GM23248 (cell line): ENCODE data around the gene SSRP1. TPM values are rescaled to one million over a fixed set of nuclear protein-coding genes. Genes with fewer than 3 reads are reported as not detected.

Experiments used
- DNase-seq: peaks from one replicate; pipeline ENCODE4 v3.0.0-alpha.2; 2015
- H2AFZ ChIP-seq: fragments of 200-600 bp; sonication (generic); 2 replicates; pipeline ENCODE4 v1.6.1; 2016; ENCODE audit warnings: antibody characterized with exemption
- H3F3A ChIP-seq: fragments of 200-600 bp; sonication (generic); 2 replicates; pipeline ENCODE4 v1.6.1; 2016; ENCODE audit warnings: mild to moderate bottlenecking, antibody characterized with exemption, mixed run types; ENCODE audit not compliant: insufficient read depth
- H3K27ac ChIP-seq: fragments of 200-600 bp; sonication (generic); 2 replicates; pipeline ENCODE4 v1.5.1; 2016; ENCODE audit warnings: mild to moderate bottlenecking
- H3K27me3 ChIP-seq: fragments of 200-600 bp; sonication (generic); replicated peaks from 2 replicates; pipeline ENCODE4 v1.6.1; 2016; ENCODE audit warnings: mild to moderate bottlenecking; ENCODE audit not compliant: insufficient read depth
- H3K36me3 ChIP-seq: fragments of 200-600 bp; sonication (generic); 2 replicates; pipeline ENCODE4 v1.6.1; 2016; ENCODE audit warnings: low read depth, mild to moderate bottlenecking
- H3K4me1 ChIP-seq: fragments of 200-600 bp; sonication (generic); 2 replicates; pipeline ENCODE4 v1.6.1; 2016; ENCODE audit warnings: mild to moderate bottlenecking; ENCODE audit not compliant: insufficient read depth
- H3K4me2 ChIP-seq: fragments of 200-600 bp; sonication (generic); one replicate; pipeline ENCODE4 v1.6.1; 2016; ENCODE audit warnings: mild to moderate bottlenecking; ENCODE audit not compliant: unreplicated experiment
- H3K4me3 ChIP-seq: fragments of 200-600 bp; sonication (generic); 2 replicates; pipeline ENCODE4 v1.5.1; 2016; ENCODE audit warnings: mild to moderate bottlenecking
- H3K79me2 ChIP-seq: fragments of 200-600 bp; sonication (generic); 2 replicates; pipeline ENCODE4 v1.6.1; 2016; ENCODE audit warnings: mild to moderate bottlenecking; ENCODE audit not compliant: insufficient read depth
- H3K9ac ChIP-seq: fragments of 200-600 bp; sonication (generic); 2 replicates; pipeline ENCODE4 v1.6.1; 2016; ENCODE audit warnings: mild to moderate bottlenecking
- H3K9me2 ChIP-seq: fragments of 200-600 bp; sonication (generic); 2 replicates; pipeline ENCODE4 v1.6.1; 2016; ENCODE audit warnings: mixed run types, mild to moderate bottlenecking, moderate library complexity; ENCODE audit not compliant: insufficient read depth
- H3K9me3 ChIP-seq: fragments of 200-600 bp; sonication (generic); one replicate; pipeline ENCODE4 v1.6.1; 2017; ENCODE audit warnings: low read depth
- H4K20me1 ChIP-seq: fragments of 200-600 bp; sonication (generic); 2 replicates; pipeline ENCODE4 v1.6.0; 2016; ENCODE audit not compliant: insufficient read depth
- EZH2 ChIP-seq: fragments of 200-600 bp; sonication (generic); IDR thresholded peaks from 2 replicates; pipeline ENCODE4 v1.6.1; 2018; ENCODE audit warnings: antibody characterized with exemption, mild to moderate bottlenecking; ENCODE audit not compliant: insufficient read depth, poor library complexity, severe bottlenecking
- EZH2phosphoT487 ChIP-seq: fragments of 200-600 bp; sonication (generic); IDR thresholded peaks from 2 replicates; pipeline ENCODE4 v1.6.1; 2018; ENCODE audit warnings: antibody characterized with exemption, moderate library complexity, mild to moderate bottlenecking, low read depth; ENCODE audit not compliant: insufficient read depth
- WGBS, 2 experiments: methylation state at CpG; one replicate each; pipeline ENCODE4 v1.1.6; 2015 to 2017; ENCODE audit warnings: low lambda C conversion rate in 2 of 2, low coverage in 1 of 2; ENCODE audit errors: missing lambda C conversion rate in 2 of 2; 5-methylcytosine and 5-hydroxymethylcytosine counted together
- in situ Hi-C: fragments of 300-500 bp; cut with MboI; formaldehyde crosslinking; loops from 2 replicates; pipeline ENCODE4 v1.15.0; 2020
- polyA plus RNA-seq: library from polyadenylated mRNA; unstranded; fragments of >200 nt; fragmentation: Nextera tagmentation; extraction: Ambion mirVana; gene quantifications from 2 replicates; pipeline ENCODE4 v1.2.1, GENCODE V29; 2016
- total RNA-seq: library from RNA; depleted of rRNA; stranded (reverse); fragments of >200 nt; shearing (Covaris generic); gene quantifications from 2 replicates; pipeline ENCODE4 v1.2.3, GENCODE V29; 2014

The SSRP1 gene
- total and polyA plus RNA-seq, 2 experiments from 2014 or later = 29.3 to 76.2 TPM

- Histone ChIP-seq H4K20me1 (no peaks in the 10 kb centered on the region), H2AFZ (no peak overlapping the region), H3K9me3 (no peaks in the 10 kb centered on the region), H3K9ac (no peak overlapping the region), H3K27ac (no peak overlapping the region), H3F3A (peaks cover 16% of the 10 kb centered on the region), H3K4me1 (peaks cover 11% of the 10 kb centered on the region), H3K79me2 (no peaks in the 10 kb centered on the region), H3K9me2 (no peaks in the 10 kb centered on the region), H3K4me2 (no peak overlapping the region), H3K27me3 (no peaks in the 10 kb centered on the region), H3K36me3 (no peaks in the 10 kb centered on the region), H3K4me3 (no peak overlapping the region)
- DNase-seq = no peak
- in situ Hi-C loops = no loop called here
- 91 to 92% methylated on average over 8 of the region's 8 CpGs for WGBS, 2 experiments
- TF ChIP-seq EZH2phosphoT487 = no peak
- TF ChIP-seq EZH2 = no peak
Measured at GRCh38 chr11:57360991-57361390, 25.3 kb upstream of the SSRP1 start.

- in situ Hi-C loops = no loop called here
- 83 to 91% methylated on average over 9 of the region's 9 CpGs for WGBS, 2 experiments
Measured at GRCh38 chr11:57359896-57360690, 24.4 kb upstream of the SSRP1 start.

GRCh38 chr11:57359396-57359795 is 23.7 kb upstream of the SSRP1 start:
- no peak overlapping the region for H3K4me3 ChIP-seq
- WGBS, 2 experiments = 83 to 89% methylated on average over 5 of the region's 5 CpGs
- peaks cover 11% of the 10 kb centered on the region for H3K4me1 ChIP-seq
- no peak overlapping the region for H3K4me2 ChIP-seq
- H3K79me2 ChIP-seq = no peaks in the 10 kb centered on the region
- no peaks in the 10 kb centered on the region for H3K36me3 ChIP-seq
- TF ChIP-seq EZH2phosphoT487 (no peak), EZH2 (no peak)
- in situ Hi-C loops = no loop called here
- peaks cover 16% of the 10 kb centered on the region for H3F3A ChIP-seq
- H3K9ac ChIP-seq = no peak overlapping the region
- no peak overlapping the region for H2AFZ ChIP-seq
- H4K20me1 ChIP-seq = no peaks in the 10 kb centered on the region
- no peaks in the 10 kb centered on the region for H3K9me3 ChIP-seq
- no peaks in the 10 kb centered on the region for H3K27me3 ChIP-seq
- no peaks in the 10 kb centered on the region for H3K9me2 ChIP-seq
- no peak overlapping the region for H3K27ac ChIP-seq
- no peak for DNase-seq

More at GRCh38 chr11:57359896-57360690, 24.4 kb upstream of the SSRP1 start:
- Histone ChIP-seq H3K9me3 (no peaks in the 10 kb centered on the region), H3K27ac (no peak overlapping the region), H3K4me2 (no peak overlapping the region), H2AFZ (no peak overlapping the region), H3K27me3 (no peaks in the 10 kb centered on the region), H3K9ac (no peak overlapping the region), H4K20me1 (no peaks in the 10 kb centered on the region), H3K4me3 (no peak overlapping the region), H3F3A (peaks cover 16% of the 10 kb centered on the region), H3K4me1 (peaks cover 11% of the 10 kb centered on the region), H3K9me2 (no peaks in the 10 kb centered on the region), H3K36me3 (no peaks in the 10 kb centered on the region), H3K79me2 (no peaks in the 10 kb centered on the region)
- TF ChIP-seq EZH2 = no peak
- TF ChIP-seq EZH2phosphoT487 = no peak
- no peak for DNase-seq

GRCh38 chr11:57358991-57359390 is 23.3 kb upstream of the SSRP1 start:
- Histone ChIP-seq H3K27ac (no peak overlapping the region), H3K36me3 (no peaks in the 10 kb centered on the region), H4K20me1 (no peaks in the 10 kb centered on the region), H3K9ac (no peak overlapping the region), H3K9me3 (no peaks in the 10 kb centered on the region), H3F3A (peaks cover 16% of the 10 kb centered on the region), H3K4me3 (no peak overlapping the region), H3K27me3 (no peaks in the 10 kb centered on the region), H3K79me2 (no peaks in the 10 kb centered on the region), H3K9me2 (no peaks in the 10 kb centered on the region), H3K4me2 (no peak overlapping the region), H2AFZ (no peak overlapping the region), H3K4me1 (peaks cover 11% of the 10 kb centered on the region)
- TF ChIP-seq EZH2phosphoT487 = no peak
- no peak for TF ChIP-seq EZH2
- no peak for DNase-seq
- in situ Hi-C loops = no loop called here
- 75 to 79% methylated on average over 9 of the region's 9 CpGs for WGBS, 2 experiments
